A549 treated with CORT108297 at 1 μM for 4 hours (cell line): ENCODE data around the gene ASB10. TPM values are rescaled to one million over a fixed set of nuclear protein-coding genes. Genes with fewer than 3 reads are reported as not detected.

Experiments
- total RNA-seq: library from RNA; stranded (reverse); fragments of 200-300 nt; extraction: Qiagen RNA extraction; gene quantifications from 5 replicates; pipeline ENCODE4 v1.2.3, GENCODE V29; 2022

The ASB10 gene, protein sequence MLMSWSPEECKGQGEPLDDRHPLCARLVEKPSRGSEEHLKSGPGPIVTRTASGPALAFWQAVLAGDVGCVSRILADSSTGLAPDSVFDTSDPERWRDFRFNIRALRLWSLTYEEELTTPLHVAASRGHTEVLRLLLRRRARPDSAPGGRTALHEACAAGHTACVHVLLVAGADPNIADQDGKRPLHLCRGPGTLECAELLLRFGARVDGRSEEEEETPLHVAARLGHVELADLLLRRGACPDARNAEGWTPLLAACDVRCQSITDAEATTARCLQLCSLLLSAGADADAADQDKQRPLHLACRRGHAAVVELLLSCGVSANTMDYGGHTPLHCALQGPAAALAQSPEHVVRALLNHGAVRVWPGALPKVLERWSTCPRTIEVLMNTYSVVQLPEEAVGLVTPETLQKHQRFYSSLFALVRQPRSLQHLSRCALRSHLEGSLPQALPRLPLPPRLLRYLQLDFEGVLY
- not detected in 5 replicates for total RNA-seq

GRCh38 chr7:151186640-151187408, at the start of gene ASB10:
Gene ASB10, minus strand, starts transcription at chr7:151187250. Its CDS starts 120 bp downstream, at chr7:151187130.

DNA sequence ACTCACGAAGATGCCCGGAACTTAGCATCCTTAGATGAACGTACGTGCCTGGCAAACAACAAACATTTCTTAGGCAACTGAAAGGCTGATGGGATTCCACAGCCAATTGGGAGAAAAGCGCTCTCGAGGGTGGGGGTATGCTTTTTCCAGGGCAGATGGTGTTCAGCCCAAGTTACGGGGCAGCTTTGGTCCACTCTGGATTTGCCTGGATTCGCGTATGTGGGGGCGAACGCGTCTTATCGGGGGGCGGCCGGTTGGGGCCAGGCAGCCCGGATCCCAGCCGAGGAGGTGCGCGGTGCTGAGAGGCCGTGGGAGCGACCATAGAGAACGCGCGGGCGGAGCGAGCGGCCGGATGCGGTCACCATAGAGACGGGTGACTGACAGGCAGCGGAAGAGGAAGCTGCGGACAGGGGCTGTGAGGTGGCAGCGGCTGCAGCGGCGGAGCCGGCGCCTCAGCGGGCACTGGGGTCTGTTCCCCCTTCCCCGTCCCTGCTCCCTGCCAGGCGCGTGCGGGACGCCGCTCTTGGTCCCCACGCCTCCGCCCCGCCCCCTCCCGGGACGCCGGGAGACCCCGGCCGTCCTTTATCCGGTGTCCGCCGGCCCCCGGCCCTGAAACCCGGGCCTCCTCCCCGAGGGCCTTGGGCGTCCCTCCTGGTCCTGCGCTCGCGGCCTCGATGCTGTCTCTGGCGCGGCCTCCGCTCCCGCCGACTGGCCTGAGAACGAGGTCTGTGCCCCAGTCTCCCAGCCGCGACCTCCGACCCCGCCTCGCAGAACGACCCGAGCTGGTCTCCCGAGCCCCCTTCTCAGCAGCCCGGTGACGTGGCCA, 45.3 kb upstream of the ASB10 start, which contains the start of gene CHPF2:
CHPF2 (plus strand) TSS at position 393 of the 826 bp plus-strand sequence. CDS start 1,529 bp downstream, outside the sequence.

GRCh38 chr7:151226875-151227782, 40.1 kb upstream of the ASB10 start, which contains the start of gene ABCF2:
Gene ABCF2, minus strand, starts transcription at chr7:151227205. Its CDS starts 747 bp downstream, at chr7:151226458.

GRCh38 chr7:151210087-151210854, 23.2 kb upstream of the ASB10 start, which contains the start of gene H2BK1:
Gene H2BK1, minus strand, starts transcription at chr7:151210488. Its CDS starts 170 bp downstream, at chr7:151210318.

DNA sequence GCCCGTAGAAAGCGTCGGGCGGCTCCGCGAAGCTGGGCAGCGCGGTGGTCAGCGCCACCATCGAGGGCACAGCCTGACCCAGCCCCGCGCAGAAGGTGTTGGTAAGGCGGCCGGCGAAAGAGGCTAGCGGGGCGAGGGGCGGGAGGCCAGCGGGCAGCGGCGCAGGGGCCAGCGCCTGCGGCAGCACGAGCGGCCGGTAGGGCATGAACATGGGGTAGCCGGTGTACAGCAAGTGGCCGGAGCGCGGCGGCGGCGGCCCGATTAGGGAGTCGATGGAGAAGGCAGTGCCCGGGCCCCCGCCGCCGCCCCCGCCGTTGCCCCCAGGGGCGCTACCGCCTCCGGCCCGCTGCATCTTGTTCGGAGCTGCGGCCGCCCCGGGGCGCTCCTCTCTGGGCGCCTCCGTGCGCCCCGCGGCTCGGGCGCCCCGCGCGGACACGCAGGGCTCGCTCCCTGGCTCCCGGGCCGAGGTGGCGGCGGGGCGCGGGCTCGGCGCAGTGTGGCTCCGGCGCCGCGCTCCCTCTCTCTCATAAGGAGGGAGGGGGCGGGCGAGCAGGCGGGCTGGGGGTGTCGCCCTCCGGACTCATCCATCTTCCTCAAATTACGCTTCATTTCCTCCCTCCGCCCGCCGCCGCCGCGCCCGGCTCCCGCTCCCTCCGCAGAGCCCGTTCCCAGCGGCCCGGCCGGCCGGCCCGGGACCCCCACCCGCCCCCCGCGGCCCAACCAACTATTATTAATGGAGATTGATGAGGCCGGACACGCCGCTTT, 19.7 kb downstream of the ASB10 start, which contains the start of gene GBX1:
GBX1 (minus strand) TSS at position 498 of the 765 bp plus-strand sequence; CDS start at position 352, 146 bp downstream.

Other genes starting within 250 kb of the ASB10 start
- 0.38 to 0.64 TPM (median 0.42 TPM) in 5 replicates for gene KCNH2, start 208.9 kb downstream of the ASB10 start, total RNA-seq
- 0.22 to 0.65 TPM (median 0.42 TPM) in 5 replicates for gene NOS3, start 196.2 kb downstream of the ASB10 start, total RNA-seq
- gene ATG9B, start 162.8 kb downstream of the ASB10 start, total RNA-seq: 0.16 to 0.73 TPM (median 0.55 TPM) in 5 replicates
- gene ABCB8, start 158.8 kb downstream of the ASB10 start, total RNA-seq: 33.1 to 55.2 TPM (median 52.6 TPM) in 5 replicates
- gene ASIC3, start 138.7 kb downstream of the ASB10 start, total RNA-seq: 4.3 to 12.9 TPM (median 10.4 TPM) in 5 replicates
- 32.6 to 37.1 TPM (median 34.0 TPM) in 5 replicates for gene CDK5, start 129.4 kb downstream of the ASB10 start, total RNA-seq
- gene SLC4A2, start 127.7 kb downstream of the ASB10 start, total RNA-seq: 191 to 306 TPM (median 300 TPM) in 5 replicates
- gene FASTK, start 106.4 kb downstream of the ASB10 start, total RNA-seq: 52.6 to 89.4 TPM (median 82.4 TPM) in 5 replicates
- 36.3 to 61.2 TPM (median 59.4 TPM) in 5 replicates for gene TMUB1, start 103.8 kb downstream of the ASB10 start, total RNA-seq
- gene AGAP3, start 100.8 kb downstream of the ASB10 start, total RNA-seq: 43.0 to 72.3 TPM (median 69.5 TPM) in 5 replicates
- 0.10 to 0.18 TPM in 2 of 5 replicates, not detected in the others for gene GBX1, start 19.6 kb downstream of the ASB10 start, total RNA-seq
- gene H2BK1, start 23.2 kb upstream of the ASB10 start, total RNA-seq: not detected in 5 replicates
- 61.4 to 67.5 TPM (median 66.9 TPM) in 5 replicates for gene ABCF2, start 40.0 kb upstream of the ASB10 start, total RNA-seq
- 38.2 to 52.9 TPM (median 47.8 TPM) in 5 replicates for gene CHPF2, start 45.2 kb upstream of the ASB10 start, total RNA-seq
- gene SMARCD3, start 61.4 kb upstream of the ASB10 start, total RNA-seq: 8.6 to 12.4 TPM (median 10.4 TPM) in 5 replicates
- 34.3 to 49.5 TPM (median 37.0 TPM) in 5 replicates for gene NUB1, start 154.6 kb upstream of the ASB10 start, total RNA-seq
- 0.13 to 0.38 TPM (median 0.17 TPM) in 5 replicates for gene WDR86, start 222.8 kb upstream of the ASB10 start, total RNA-seq